ENCODE measurements around the gene DST.
"Not testable (repeated sequence)": the region's sequence is repeated elsewhere in the genome, so short reads cannot be mapped to it uniquely, and the experiment has no call there.

The DST gene

DNA sequence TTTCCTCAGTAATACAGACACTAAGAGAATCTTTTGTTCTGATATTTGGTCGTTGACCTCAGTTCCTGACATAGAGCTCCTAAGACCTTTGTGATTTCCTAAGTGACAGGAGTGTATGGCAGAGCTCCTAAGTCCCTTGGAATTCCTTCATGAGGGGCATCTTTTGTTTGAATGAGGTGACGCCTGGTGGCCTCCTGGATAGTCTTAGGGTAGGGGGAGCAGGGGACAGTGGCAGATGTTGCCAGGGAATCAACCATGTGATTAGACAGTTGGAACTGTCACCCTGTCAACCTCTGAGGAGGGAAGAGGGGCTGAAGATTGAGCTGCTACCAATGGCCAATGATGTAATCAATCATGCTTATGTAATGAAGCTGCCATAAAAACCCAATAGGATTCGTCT, 67.0 kb downstream of the DST start:
- H3K4me3 Mint-ChIP-seq, result no peak overlapping the region
- H3K27ac Mint-ChIP-seq, result no peak overlapping the region
- no peaks in the 10 kb centered on the region for H3K36me3 Mint-ChIP-seq (ENCODE audit: low read depth)
- no peaks in the 10 kb centered on the region for H3K9me3 Mint-ChIP-seq
- H3K4me1 Mint-ChIP-seq (ENCODE audit: low read depth), result no peaks in the 10 kb centered on the region
- H3K27me3 Mint-ChIP-seq, result peaks cover 4% of the 10 kb centered on the region

- Mint-ChIP-seq H3K9me3 (no peaks in the 10 kb centered on the region), H3K4me3 (no peak overlapping the region), H3K36me3 (ENCODE audit: low read depth) (no peaks in the 10 kb centered on the region), H3K4me1 (ENCODE audit: low read depth) (no peaks in the 10 kb centered on the region), H3K27me3 (peaks cover 4% of the 10 kb centered on the region), H3K27ac (no peak overlapping the region)
Observed at GRCh38 chr6:56574292-56574691, 68.4 kb downstream of the DST start.

DNA sequence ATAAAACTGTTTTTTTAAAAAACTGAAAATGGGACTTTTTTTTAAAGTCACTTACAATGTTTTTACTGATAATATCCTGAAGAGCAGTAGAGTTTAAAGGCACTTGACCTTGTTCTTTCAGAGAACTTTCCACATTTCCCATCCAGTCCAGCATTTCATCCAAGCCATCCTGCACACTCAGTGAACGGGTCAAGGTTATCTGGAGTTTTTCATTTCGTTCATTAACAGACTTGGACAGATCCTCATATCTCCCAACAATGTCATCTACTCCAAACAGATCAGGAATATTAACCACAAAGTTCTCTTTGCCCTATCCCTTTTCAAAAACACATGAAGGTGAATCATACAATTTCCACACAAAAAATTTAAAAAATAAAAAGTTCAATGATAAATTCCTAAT, 69.1 kb downstream of the DST start:
- Mint-ChIP-seq H3K27me3 (peaks cover 4% of the 10 kb centered on the region), H3K9me3 (no peaks in the 10 kb centered on the region), H3K27ac (no peak overlapping the region), H3K4me1 (ENCODE audit: low read depth) (no peaks in the 10 kb centered on the region), H3K36me3 (ENCODE audit: low read depth) (no peaks in the 10 kb centered on the region), H3K4me3 (no peak overlapping the region)

GRCh38 chr6:56572788-56573471, 69.8 kb downstream of the DST start:
- H3K36me3 Mint-ChIP-seq (ENCODE audit: low read depth), result no peaks in the 10 kb centered on the region
- H3K4me1 Mint-ChIP-seq (ENCODE audit: low read depth), result no peaks in the 10 kb centered on the region
- H3K9me3 Mint-ChIP-seq, result no peaks in the 10 kb centered on the region
- no peak overlapping the region for H3K4me3 Mint-ChIP-seq
- H3K27me3 Mint-ChIP-seq, result peaks cover 4% of the 10 kb centered on the region
- H3K27ac Mint-ChIP-seq, result no peak overlapping the region

DNA sequence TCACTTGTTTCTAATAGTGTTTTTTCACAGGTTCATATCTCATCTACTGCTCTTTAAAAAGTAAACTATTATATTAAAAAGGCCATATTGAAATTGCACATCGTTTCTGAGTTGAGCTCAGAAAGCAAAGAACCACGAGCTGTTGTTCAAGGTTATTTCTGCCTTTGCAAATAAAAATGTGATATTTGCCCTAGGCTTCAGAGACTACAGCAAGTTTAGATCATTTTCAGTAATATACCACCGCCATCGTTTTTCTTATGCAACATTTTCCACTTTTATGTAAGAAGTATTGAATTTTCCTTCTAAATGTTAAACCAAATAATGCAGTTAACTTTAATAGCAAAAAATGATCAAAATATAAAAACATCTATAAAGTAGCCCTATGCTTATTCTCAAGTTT, 71.1 kb downstream of the DST start:
- Mint-ChIP-seq H3K27me3 (peaks cover 4% of the 10 kb centered on the region), H3K36me3 (ENCODE audit: low read depth) (no peaks in the 10 kb centered on the region), H3K4me1 (ENCODE audit: low read depth) (no peaks in the 10 kb centered on the region), H3K4me3 (no peak overlapping the region), H3K27ac (no peak overlapping the region), H3K9me3 (no peaks in the 10 kb centered on the region)

DNA sequence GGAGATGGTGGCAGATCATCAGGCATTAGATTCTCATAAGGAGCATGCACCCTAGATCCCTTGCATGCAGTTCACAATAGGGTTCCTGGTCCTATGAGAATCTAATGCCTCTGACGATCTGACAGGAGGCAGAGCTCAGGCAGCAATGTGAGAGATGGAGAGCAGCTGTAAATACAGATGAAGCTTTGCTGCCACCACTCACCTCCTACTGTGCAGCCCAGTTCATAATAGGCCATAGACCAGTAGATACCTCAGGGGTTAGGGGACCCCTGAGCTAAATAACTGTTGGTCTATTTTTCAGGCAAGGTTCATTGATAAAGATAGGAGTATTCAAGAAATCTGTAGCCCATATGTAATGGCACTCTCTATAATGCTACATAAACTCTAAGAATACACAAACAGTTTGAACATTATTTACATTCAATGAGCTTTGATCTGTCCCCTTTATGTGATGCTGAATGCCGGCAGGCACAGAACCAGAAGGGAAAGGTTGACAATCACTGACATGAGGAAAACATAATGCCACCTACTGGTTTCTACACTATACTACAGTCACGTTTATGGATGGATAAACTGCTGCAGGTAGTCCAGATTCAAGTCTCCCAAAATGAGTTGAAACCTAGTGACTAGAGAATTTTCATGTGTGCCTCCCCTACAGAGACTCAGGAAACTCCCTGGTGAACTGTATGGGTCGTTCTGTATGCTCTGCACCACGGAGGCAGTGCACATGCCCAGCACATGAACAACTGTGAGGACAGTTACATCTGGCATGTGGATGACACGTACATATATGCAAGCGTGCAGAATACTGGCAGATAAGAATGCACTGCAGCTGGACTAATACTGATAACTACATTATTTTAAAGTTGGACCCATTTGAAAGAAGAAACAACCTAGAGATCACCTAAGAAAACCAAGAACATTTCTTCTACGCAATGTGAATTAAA, 72.0 kb downstream of the DST start:
- no peaks in the 10 kb centered on the region for H3K36me3 Mint-ChIP-seq (ENCODE audit: low read depth)
- H3K4me3 Mint-ChIP-seq, result no peak overlapping the region
- no peaks in the 10 kb centered on the region for H3K4me1 Mint-ChIP-seq (ENCODE audit: low read depth)
- peaks cover 4% of the 10 kb centered on the region for H3K27me3 Mint-ChIP-seq
- H3K27ac Mint-ChIP-seq, result no peak overlapping the region
- no peaks in the 10 kb centered on the region for H3K9me3 Mint-ChIP-seq

DNA sequence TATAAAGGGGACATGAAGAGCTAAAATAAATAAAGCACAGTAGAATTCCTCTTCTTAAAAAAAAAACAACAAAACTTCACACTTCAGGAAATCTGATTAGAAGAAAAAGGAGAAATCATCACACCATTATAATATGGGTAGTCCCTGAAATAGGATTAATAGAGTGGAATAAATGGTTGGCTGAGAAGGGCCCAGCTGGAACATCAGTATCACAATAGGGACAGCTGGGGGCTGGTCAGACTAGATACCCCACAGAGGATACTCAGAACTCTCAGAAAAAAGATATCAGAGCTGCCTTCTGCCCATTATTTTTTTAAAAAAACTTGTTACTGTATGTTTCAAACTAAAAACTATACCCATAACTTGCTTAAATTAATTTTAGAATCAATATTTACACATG, 75.2 kb downstream of the DST start:
- Mint-ChIP-seq H3K36me3 (ENCODE audit: low read depth) (no peaks in the 10 kb centered on the region), H3K4me3 (no peak overlapping the region), H3K9me3 (peaks cover 3% of the 10 kb centered on the region), H3K27ac (no peak overlapping the region), H3K27me3 (no peaks in the 10 kb centered on the region), H3K4me1 (ENCODE audit: low read depth) (no peaks in the 10 kb centered on the region)

DNA sequence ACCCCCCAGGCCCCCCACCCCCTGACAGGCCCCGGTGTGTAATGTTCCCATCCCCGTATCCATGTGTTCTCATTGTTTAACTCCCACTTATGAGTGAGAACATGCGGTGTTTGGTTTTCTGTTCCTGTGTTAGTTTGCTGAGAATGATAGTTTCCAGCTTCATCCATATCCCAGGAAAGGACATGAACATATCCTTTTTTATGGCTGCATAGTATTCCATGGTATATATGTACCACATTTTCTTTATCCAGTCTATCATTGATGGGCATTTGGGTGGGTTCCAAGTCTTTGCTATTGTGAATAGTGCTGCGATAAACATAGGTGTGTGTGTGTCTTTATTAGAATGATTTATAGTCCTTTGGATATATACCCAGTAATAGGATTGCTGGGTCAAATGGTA, 80.0 kb downstream of the DST start:
- not testable (repeated sequence) for H3K4me1 Mint-ChIP-seq (ENCODE audit: low read depth)

GRCh38 chr6:56556751-56557540, 85.7 kb downstream of the DST start:
- Mint-ChIP-seq H3K27me3 (no peaks in the 10 kb centered on the region), H3K4me3 (no peak overlapping the region), H3K36me3 (ENCODE audit: low read depth) (no peaks in the 10 kb centered on the region), H3K4me1 (ENCODE audit: low read depth) (no peaks in the 10 kb centered on the region), H3K9me3 (no peaks in the 10 kb centered on the region), H3K27ac (no peak overlapping the region)

More for the DNA sequence above, 80.0 kb downstream of the DST start:
- H3K27ac Mint-ChIP-seq; H3K4me3 Mint-ChIP-seq; H3K27me3 Mint-ChIP-seq; H3K36me3 Mint-ChIP-seq (ENCODE audit: low read depth); H3K9me3 Mint-ChIP-seq: not testable (repeated sequence)

GRCh38 chr6:56555438-56555872, 87.2 kb downstream of the DST start:
- Mint-ChIP-seq H3K9me3 (no peaks in the 10 kb centered on the region), H3K27me3 (no peaks in the 10 kb centered on the region), H3K4me1 (ENCODE audit: low read depth) (no peaks in the 10 kb centered on the region), H3K4me3 (no peak overlapping the region), H3K27ac (no peak overlapping the region), H3K36me3 (ENCODE audit: low read depth) (no peaks in the 10 kb centered on the region)

DNA sequence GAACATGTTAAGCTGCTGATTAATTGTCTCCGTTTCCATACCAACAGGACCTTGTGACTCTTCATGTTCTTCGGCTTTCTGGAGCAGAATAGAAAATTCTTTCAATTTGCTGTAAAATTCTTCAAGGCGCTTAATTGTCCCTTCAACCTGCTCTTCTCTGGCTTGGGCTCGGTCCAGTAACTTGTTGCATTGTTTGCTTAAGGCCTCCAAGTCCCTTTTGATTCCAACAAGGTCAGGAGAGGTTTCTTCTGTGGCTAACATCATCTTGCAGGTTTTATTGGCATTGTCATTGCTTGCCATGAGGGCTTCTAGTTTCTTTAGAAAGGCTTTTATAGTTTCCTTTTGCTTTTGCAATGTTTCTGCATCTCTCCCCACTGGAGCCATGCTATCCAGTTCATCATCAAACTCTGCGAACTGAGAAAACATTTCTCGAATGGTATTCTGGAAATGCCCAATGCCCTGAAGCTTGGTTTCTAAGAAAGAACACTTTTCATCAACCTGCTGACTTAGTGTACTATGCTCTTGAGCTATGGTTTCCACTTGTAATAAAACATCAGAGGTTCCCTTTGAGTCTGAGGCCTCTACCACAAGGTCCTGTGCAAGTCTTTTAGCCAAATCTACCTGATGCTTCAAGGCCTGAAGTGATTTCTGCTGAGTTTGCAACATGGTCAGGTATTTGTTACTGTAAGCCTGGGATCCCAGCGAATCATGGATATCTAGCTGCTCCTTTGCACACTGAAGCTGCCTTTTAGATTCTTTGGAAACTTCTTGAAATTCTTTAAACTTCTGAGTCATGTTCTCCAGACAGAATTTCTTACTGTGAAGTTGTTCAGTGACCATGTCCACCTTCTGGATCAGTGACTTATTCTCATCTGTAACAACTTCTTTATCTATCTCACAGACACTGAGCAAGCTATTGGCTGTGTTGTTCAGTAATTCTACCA, 90.2 kb downstream of the DST start:
- Mint-ChIP-seq H3K27me3 (no peaks in the 10 kb centered on the region), H3K4me3 (no peak overlapping the region), H3K36me3 (ENCODE audit: low read depth) (no peaks in the 10 kb centered on the region), H3K9me3 (no peaks in the 10 kb centered on the region), H3K27ac (no peak overlapping the region), H3K4me1 (ENCODE audit: low read depth) (no peaks in the 10 kb centered on the region)

GRCh38 chr6:56551409-56552120, 91.1 kb downstream of the DST start:
- H3K9me3 Mint-ChIP-seq, result no peaks in the 10 kb centered on the region
- H3K4me3 Mint-ChIP-seq, result no peak overlapping the region
- H3K36me3 Mint-ChIP-seq (ENCODE audit: low read depth), result no peaks in the 10 kb centered on the region
- no peaks in the 10 kb centered on the region for H3K4me1 Mint-ChIP-seq (ENCODE audit: low read depth)
- no peaks in the 10 kb centered on the region for H3K27me3 Mint-ChIP-seq
- no peak overlapping the region for H3K27ac Mint-ChIP-seq

GRCh38 chr6:56550301-56550700, 92.4 kb downstream of the DST start:
- Mint-ChIP-seq H3K9me3 (no peaks in the 10 kb centered on the region), H3K27ac (no peak overlapping the region), H3K4me3 (no peak overlapping the region), H3K36me3 (ENCODE audit: low read depth) (no peaks in the 10 kb centered on the region), H3K27me3 (no peaks in the 10 kb centered on the region), H3K4me1 (ENCODE audit: low read depth) (no peaks in the 10 kb centered on the region)

DNA sequence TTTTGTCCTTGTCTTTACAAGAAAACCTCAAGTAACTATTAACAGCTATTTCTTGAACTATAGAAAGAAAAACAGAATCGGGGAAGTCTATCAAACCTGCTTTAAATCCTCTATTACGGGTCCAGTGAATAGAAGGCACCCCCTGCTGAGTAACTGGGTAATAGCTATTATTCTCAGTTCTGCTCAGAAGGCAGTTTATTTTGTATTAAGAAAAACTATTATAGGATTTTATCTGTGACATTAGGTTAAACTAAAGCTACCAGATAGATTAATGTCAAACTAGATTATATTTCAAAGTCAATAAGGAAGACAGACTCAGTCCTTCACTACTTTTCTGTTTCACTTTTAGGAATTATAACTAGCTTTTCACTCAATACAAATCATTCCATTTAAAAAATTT, 93.7 kb downstream of the DST start:
- no peaks in the 10 kb centered on the region for H3K27me3 Mint-ChIP-seq
- no peak overlapping the region for H3K4me3 Mint-ChIP-seq
- H3K36me3 Mint-ChIP-seq (ENCODE audit: low read depth), result no peaks in the 10 kb centered on the region
- no peaks in the 10 kb centered on the region for H3K4me1 Mint-ChIP-seq (ENCODE audit: low read depth)
- H3K9me3 Mint-ChIP-seq, result no peaks in the 10 kb centered on the region
- H3K27ac Mint-ChIP-seq, result no peak overlapping the region

All from stimulated activated naive CD8-positive, alpha-beta T cell treated with anti-CD3 and anti-CD28 coated beads, Interleukin-15, Interleukin-2, amounts not matched to agents 100 ng/mL and 50 ng/mL, for 24 hours (primary cell).